Activated CD8-positive, alpha-beta T cell treated with anti-CD3 and anti-CD28 coated beads, Interleukin-2, amount 10 ng/mL, durations not matched to agents 7 days and 5 days (primary cell): ENCODE measurements around the gene GALNT6. TPM values are rescaled to one million over a fixed set of nuclear protein-coding genes. Genes with fewer than 3 reads are reported as not detected.

ENCODE experiments used
- ATAC-seq: fragments of 150-1000 bp; cut with Tn5 transposase; one replicate; pipeline ENCODE4 v1.10.0; 2021; ENCODE audit warnings: moderate library complexity
- CTCF ChIA-PET: fragments of 350-600 bp; sonication (Branson Sonifier 250); formaldehyde crosslinking; loops from one replicate; lab custom pipeline; 2021; ENCODE audit warnings: antibody characterized with exemption; lab: Charles Lee
- POLR2A ChIA-PET: fragments of 350-600 bp; sonication (Branson Sonifier 250); formaldehyde crosslinking; loops from one replicate; lab custom pipeline; 2021; ENCODE audit warnings: antibody characterized with exemption; lab: Charles Lee
- DNase-seq: peaks from one replicate; pipeline ENCODE4 v3.0.0-alpha.2; 2020
- H3K27ac Mint-ChIP-seq: one replicate; pipeline ENCODE4 v1.8.0; 2021; ENCODE audit warnings: mild to moderate bottlenecking, mixed read lengths
- H3K27me3 Mint-ChIP-seq: one replicate; pipeline ENCODE4 v1.8.0; 2021; ENCODE audit warnings: low read depth, mixed read lengths
- H3K36me3 Mint-ChIP-seq: one replicate; pipeline ENCODE4 v1.8.0; 2021; ENCODE audit warnings: low read depth, mixed read lengths
- H3K4me1 Mint-ChIP-seq: one replicate; pipeline ENCODE4 v1.8.0; 2021; ENCODE audit warnings: low read depth, mixed read lengths
- H3K4me3 Mint-ChIP-seq: one replicate; pipeline ENCODE4 v1.8.0; 2021; ENCODE audit warnings: mild to moderate bottlenecking, mixed read lengths
- H3K9me3 Mint-ChIP-seq: one replicate; pipeline ENCODE4 v1.8.0; 2022; ENCODE audit warnings: mixed read lengths; ENCODE audit not compliant: insufficient read depth
- total RNA-seq, 2 experiments: library from RNA; stranded (reverse); gene quantifications; one replicate each; pipeline ENCODE4 v1.2.3, GENCODE V29; 2021

GALNT6 gene
- total RNA-seq, 2 experiments from 2014 or later = 40.4 to 43.1 TPM

- DNase-seq (no peak), ATAC-seq (no peak)
- Mint-ChIP-seq H3K4me3 (no peak overlapping the region), H3K9me3 (no peaks in the 10 kb centered on the region), H3K27me3 (no peaks in the 10 kb centered on the region), H3K4me1 (no peaks in the 10 kb centered on the region), H3K36me3 (no peaks in the 10 kb centered on the region), H3K27ac (no peak overlapping the region)
- CTCF ChIA-PET = interaction anchor here (1.1 to 8.0 kb wide), 3 partner anchors 9 to 67 kb away, joined by 3 to 86 read pairs (median 4); partner anchors contain the start of gene BIN2
- POLR2A ChIA-PET = interaction anchor here (0.6 to 1.1 kb wide), 2 partner anchors 13 to 16 kb away, joined by 3 to 5 read pairs; no protein-coding TSS in a partner anchor
Measured at GRCh38 chr12:51335931-51336330, 55.3 kb downstream of the GALNT6 start.

GRCh38 chr12:51334764-51335163 is 56.4 kb downstream of the GALNT6 start:
- ATAC-seq = no peak
- no peaks in the 10 kb centered on the region for H3K36me3 Mint-ChIP-seq
- H3K27ac Mint-ChIP-seq = no peak overlapping the region
- H3K27me3 Mint-ChIP-seq = no peaks in the 10 kb centered on the region
- no peak overlapping the region for H3K4me3 Mint-ChIP-seq
- H3K9me3 Mint-ChIP-seq = no peaks in the 10 kb centered on the region
- CTCF ChIA-PET = interaction anchor here (1.0 to 1.3 kb wide), 2 partner anchors 8 to 72 kb away, joined by 3 to 4 read pairs; no protein-coding TSS in a partner anchor
- DNase-seq = no peak
- H3K4me1 Mint-ChIP-seq = peaks cover 6% of the 10 kb centered on the region
- POLR2A ChIA-PET = interaction anchor here (0.6 to 0.8 kb wide), 2 partner anchors 94 to 294 kb away, joined by 3 read pairs; no protein-coding TSS in a partner anchor

- Mint-ChIP-seq H3K9me3 (no peaks in the 10 kb centered on the region), H3K27ac (peak overlapping the region; percentile 14), H3K4me3 (no peak overlapping the region), H3K36me3 (no peaks in the 10 kb centered on the region), H3K27me3 (no peaks in the 10 kb centered on the region), H3K4me1 (peaks cover 17% of the 10 kb centered on the region)
- no peak for ATAC-seq
- DNase-seq = no peak
- POLR2A ChIA-PET = no interaction called here
- CTCF ChIA-PET = interaction anchor here (1.0 to 2.3 kb wide), 2 partner anchors 7 to 64 kb away, joined by 3 to 8 read pairs; no protein-coding TSS in a partner anchor
Measured at GRCh38 chr12:51333536-51333935, 57.7 kb downstream of the GALNT6 start.

GRCh38 chr12:51330186-51330585 is 61.0 kb downstream of the GALNT6 start:
- POLR2A ChIA-PET = interaction anchor here (1.1 kb wide), 1 partner anchor 92 kb away, joined by 3 read pairs; the partner anchor contains the start of gene DAZAP2

GRCh38 chr12:51329742-51330141 is 61.5 kb downstream of the GALNT6 start:
- Mint-ChIP-seq H3K27me3 (no peaks in the 10 kb centered on the region), H3K4me1 (peaks cover 53% of the 10 kb centered on the region), H3K36me3 (peaks cover 3% of the 10 kb centered on the region), H3K9me3 (no peaks in the 10 kb centered on the region), H3K27ac (peak overlapping the region; percentile 8), H3K4me3 (peak overlapping the region; percentile 8)
- ATAC-seq (no peak), DNase-seq (no peak)
- ChIA-PET CTCF (interaction anchor here (0.8 to 1.8 kb wide), 3 partner anchors 11 to 77 kb away, joined by 3 to 22 read pairs (median 3); no protein-coding TSS in a partner anchor), POLR2A (interaction anchor here (1.1 kb wide), 1 partner anchor 91 kb away, joined by 3 read pairs; the partner anchor contains the start of gene DAZAP2)

More at GRCh38 chr12:51330186-51330585, 61.0 kb downstream of the GALNT6 start:
- ATAC-seq (no peak), DNase-seq (no peak)
- no peaks in the 10 kb centered on the region for H3K27me3 Mint-ChIP-seq
- peaks cover 49% of the 10 kb centered on the region for H3K4me1 Mint-ChIP-seq
- no peak overlapping the region for H3K4me3 Mint-ChIP-seq
- H3K9me3 Mint-ChIP-seq = no peaks in the 10 kb centered on the region
- no peaks in the 10 kb centered on the region for H3K36me3 Mint-ChIP-seq
- H3K27ac Mint-ChIP-seq = peak overlapping the region; percentile 8
- CTCF ChIA-PET = interaction anchor here (0.8 to 1.8 kb wide), 4 partner anchors 11 to 78 kb away, joined by 3 to 22 read pairs (median 3); partner anchors contain the start of gene SMAGP

GRCh38 chr12:51328587-51328986 is 62.6 kb downstream of the GALNT6 start:
- ChIA-PET CTCF (interaction anchor here (1.4 kb wide), 1 partner anchor 23 kb away, joined by 3 read pairs; no protein-coding TSS in a partner anchor), POLR2A (no interaction called here)
- Mint-ChIP-seq H3K4me1 (peaks cover 61% of the 10 kb centered on the region), H3K36me3 (peaks cover 5% of the 10 kb centered on the region), H3K4me3 (no peak overlapping the region), H3K27me3 (no peaks in the 10 kb centered on the region), H3K27ac (no peak overlapping the region), H3K9me3 (no peaks in the 10 kb centered on the region)
- ATAC-seq (no peak), DNase-seq (no peak)

- ChIA-PET POLR2A (interaction anchor here (0.8 kb wide), 1 partner anchor 88 kb away, joined by 4 read pairs; the partner anchor contains the start of gene DAZAP2), CTCF (interaction anchor here (0.9 to 3.4 kb wide), 7 partner anchors 9 to 561 kb away, joined by 3 to 31 read pairs (median 3); partner anchors contain the start of gene GALNT6)
- Mint-ChIP-seq H3K36me3 (peaks cover 22% of the 10 kb centered on the region), H3K4me1 (peaks cover 68% of the 10 kb centered on the region), H3K4me3 (peak overlapping the region; percentile 51), H3K9me3 (no peaks in the 10 kb centered on the region), H3K27me3 (no peaks in the 10 kb centered on the region), H3K27ac (peak overlapping the region; percentile 91)
- ATAC-seq (no peak), DNase-seq (peak; percentile 36)
Measured at GRCh38 chr12:51326698-51327439, 64.3 kb downstream of the GALNT6 start.

- peaks cover 83% of the 10 kb centered on the region for H3K4me1 Mint-ChIP-seq
- H3K4me3 Mint-ChIP-seq = peak overlapping the region; percentile 54
- ATAC-seq = no peak
- H3K9me3 Mint-ChIP-seq = no peaks in the 10 kb centered on the region
- CTCF ChIA-PET = interaction anchor here (1.0 to 3.4 kb wide), 2 partner anchors 16 to 107 kb away, joined by 3 to 31 read pairs; partner anchors contain the start of gene POU6F1
- DNase-seq = no peak
- H3K36me3 Mint-ChIP-seq = peaks cover 39% of the 10 kb centered on the region
- POLR2A ChIA-PET = interaction anchor here (0.6 to 1.3 kb wide), 3 partner anchors 87 to 582 kb away, joined by 3 read pairs; partner anchors contain the start of gene DAZAP2
- no peaks in the 10 kb centered on the region for H3K27me3 Mint-ChIP-seq
- H3K27ac Mint-ChIP-seq = peak overlapping the region; percentile 86
Measured at GRCh38 chr12:51324953-51325352, 66.3 kb downstream of the GALNT6 start.

- ATAC-seq = peak; percentile 73
Measured at GRCh38 chr12:51323966-51324895, 67.0 kb downstream of the GALNT6 start, which contains the start of gene BIN2. TSS of gene BIN2 (minus strand) at chr12:51324174. CDS start at chr12:51324102, 72 bp downstream.

GRCh38 chr12:51323317-51323960 is 67.8 kb downstream of the GALNT6 start:
- H3K27ac Mint-ChIP-seq = peak overlapping the region; percentile 100
- H3K27me3 Mint-ChIP-seq = no peaks in the 10 kb centered on the region
- peak; percentile 78 for DNase-seq
- peaks cover 84% of the 10 kb centered on the region for H3K4me1 Mint-ChIP-seq
- peak overlapping the region; percentile 99 for H3K4me3 Mint-ChIP-seq
- POLR2A ChIA-PET = interaction anchor here (0.6 to 1.9 kb wide), 14 partner anchors 9 to 297 kb away, joined by 3 to 8 read pairs (median 4); partner anchors contain the start of genes DAZAP2, GALNT6 and SLC11A2
- CTCF ChIA-PET = interaction anchor here (1.1 to 8.3 kb wide), 6 partner anchors 16 to 276 kb away, joined by 3 to 86 read pairs (median 3); partner anchors contain the start of genes POU6F1 and SMAGP
- peak; percentile 56 for ATAC-seq
- H3K9me3 Mint-ChIP-seq = no peaks in the 10 kb centered on the region
- H3K36me3 Mint-ChIP-seq = peaks cover 44% of the 10 kb centered on the region

More at GRCh38 chr12:51323966-51324895, 67.0 kb downstream of the GALNT6 start, which contains the start of gene BIN2:
- H3K4me3 Mint-ChIP-seq = peak within 1 kb of the TSS; percentile 99
- peaks cover 39% of the 10 kb centered on the region for H3K36me3 Mint-ChIP-seq
- H3K9me3 Mint-ChIP-seq = no peaks in the 10 kb centered on the region
- no peaks in the 10 kb centered on the region for H3K27me3 Mint-ChIP-seq
- peaks cover 82% of the 10 kb centered on the region for H3K4me1 Mint-ChIP-seq
- CTCF ChIA-PET = interaction anchor here (1.0 to 8.3 kb wide), 4 partner anchors 16 to 277 kb away, joined by 3 to 86 read pairs (median 17); partner anchors contain the start of gene POU6F1
- POLR2A ChIA-PET = interaction anchor here (0.6 to 1.9 kb wide), 13 partner anchors 8 to 581 kb away, joined by 3 to 8 read pairs (median 3); partner anchors contain the start of genes DAZAP2 and GALNT6
- DNase-seq = peak; percentile 88
- peak within 1 kb of the TSS; percentile 100 for H3K27ac Mint-ChIP-seq
